ENCODE results near the gene MARCKS. TPM values are rescaled to one million over a fixed set of nuclear protein-coding genes. Genes with fewer than 3 reads are reported as not detected.
A peak's percentile ranks its signal among the peaks of the same experiment; 100 is the strongest.

MARCKS gene
- polyA plus RNA-seq, 1 donor (not counting 4 experiments of a cell fraction or from before 2014, with no cell fraction given) = 50.8 TPM

DNA sequence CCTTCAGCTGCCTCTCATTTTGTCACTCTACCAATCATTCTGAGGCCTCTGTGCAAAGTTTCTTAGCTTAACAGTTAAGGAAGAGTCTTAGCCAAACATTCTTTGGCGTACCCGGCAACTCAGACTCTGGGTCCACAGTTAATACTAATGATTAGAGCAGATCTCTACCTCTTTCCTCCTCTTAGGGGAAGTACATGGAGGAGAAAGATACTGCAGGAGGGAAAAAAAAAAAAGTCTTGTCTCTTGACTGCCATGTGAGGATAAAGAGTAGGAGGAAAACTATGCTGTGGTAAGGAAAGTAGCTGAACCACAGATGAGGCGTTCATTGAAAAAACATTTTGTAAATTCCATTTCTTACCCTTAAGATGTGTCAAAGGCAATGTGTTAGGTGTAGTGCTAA lies 44.0 kb upstream of the MARCKS start:
- Histone ChIP-seq H3K9me3 (ENCODE audit: control insufficient read depth, low read depth, low read length) (no peaks in the 10 kb centered on the region), H3K4me3 (ENCODE audit: control insufficient read depth in 2 of 3, extremely low read depth in 1 of 3, insufficient read depth in 2 of 3, low read depth in 1 of 3, low read length in 3 of 3) (no peak overlapping the region), H3K9me1 (ENCODE audit: control insufficient read depth, extremely low read depth, insufficient read depth, low read length) (no peaks in the 10 kb centered on the region), H3K4me1 (ENCODE audit: control insufficient read depth, extremely low read depth, insufficient read depth, low read length) (peaks cover 3% of the 10 kb centered on the region), H3K4me2 (ENCODE audit: control insufficient read depth, extremely low read depth, insufficient read depth, low read depth, low read length) (no peak overlapping the region), H3K36me3 (ENCODE audit: control insufficient read depth in 2 of 2, extremely low read depth in 1 of 2, insufficient read depth in 2 of 2, low read length in 2 of 2) (no peaks in the 10 kb centered on the region), H3K27me3 (ENCODE audit: control insufficient read depth, extremely low read depth, insufficient read depth, low read length) (no peaks in the 10 kb centered on the region), H2AFZ (ENCODE audit: control insufficient read depth, low read length) (peak overlapping the region; percentile 69), H3K27ac (ENCODE audit: control insufficient read depth, insufficient read depth, low read length) (no peak overlapping the region), H4K20me1 (ENCODE audit: control insufficient read depth, extremely low read depth, insufficient read depth, low read length) (no peaks in the 10 kb centered on the region), H3K9ac (ENCODE audit: control insufficient read depth, extremely low read depth, insufficient read depth, low read length) (no peak overlapping the region), H3K79me2 (ENCODE audit: control insufficient read depth, insufficient read depth, low read length) (no peaks in the 10 kb centered on the region)
- TF ChIP-seq, protein P1, sequence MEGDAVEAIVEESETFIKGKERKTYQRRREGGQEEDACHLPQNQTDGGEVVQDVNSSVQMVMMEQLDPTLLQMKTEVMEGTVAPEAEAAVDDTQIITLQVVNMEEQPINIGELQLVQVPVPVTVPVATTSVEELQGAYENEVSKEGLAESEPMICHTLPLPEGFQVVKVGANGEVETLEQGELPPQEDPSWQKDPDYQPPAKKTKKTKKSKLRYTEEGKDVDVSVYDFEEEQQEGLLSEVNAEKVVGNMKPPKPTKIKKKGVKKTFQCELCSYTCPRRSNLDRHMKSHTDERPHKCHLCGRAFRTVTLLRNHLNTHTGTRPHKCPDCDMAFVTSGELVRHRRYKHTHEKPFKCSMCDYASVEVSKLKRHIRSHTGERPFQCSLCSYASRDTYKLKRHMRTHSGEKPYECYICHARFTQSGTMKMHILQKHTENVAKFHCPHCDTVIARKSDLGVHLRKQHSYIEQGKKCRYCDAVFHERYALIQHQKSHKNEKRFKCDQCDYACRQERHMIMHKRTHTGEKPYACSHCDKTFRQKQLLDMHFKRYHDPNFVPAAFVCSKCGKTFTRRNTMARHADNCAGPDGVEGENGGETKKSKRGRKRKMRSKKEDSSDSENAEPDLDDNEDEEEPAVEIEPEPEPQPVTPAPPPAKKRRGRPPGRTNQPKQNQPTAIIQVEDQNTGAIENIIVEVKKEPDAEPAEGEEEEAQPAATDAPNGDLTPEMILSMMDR (optimal IDR thresholded peaks at IDR 0.05 in 1 of 3, IDR thresholded peaks at IDR 0.05 in 1 of 3, conservative IDR thresholded peaks at IDR 0.05 in 1 of 3; ENCODE audit: extremely low read depth in 1 of 3, insufficient read depth in 2 of 3, low read length in 3 of 3) = no peak
- TF ChIP-seq EZH2 (IDR thresholded peaks at IDR 0.05; ENCODE audit: low read length) = no peak
- dilution Hi-C loops (cut with MboI; ENCODE audit: extremely low pct_ligation_motif_present, low sequenced_read_pairs) = no loop called here
- DNase-seq (ENCODE audit: low read depth, low spot score) (no peak), FAIRE-seq (no peak)

DNA sequence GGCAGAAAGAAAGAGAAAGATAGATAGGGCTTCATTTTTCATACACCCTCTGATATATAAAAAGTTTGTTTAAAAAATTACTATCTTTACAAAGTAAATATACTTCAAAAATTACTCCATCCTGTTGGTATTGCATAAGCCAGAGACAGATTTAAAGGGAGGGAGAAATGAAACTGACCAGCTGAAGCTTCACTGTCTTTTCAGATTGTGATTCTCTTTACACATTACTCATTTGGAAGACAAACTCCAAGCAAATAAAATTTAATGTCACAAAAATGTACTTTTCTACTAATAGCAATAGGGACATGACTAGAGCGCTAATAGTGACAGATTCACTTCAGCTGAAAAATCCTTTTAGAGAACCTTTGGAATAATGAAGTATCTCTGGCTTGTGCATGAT lies 38.6 kb upstream of the MARCKS start:
- dilution Hi-C loops (cut with MboI; ENCODE audit: extremely low pct_ligation_motif_present, low sequenced_read_pairs) = no loop called here
- H3K79me2 ChIP-seq (ENCODE audit: control insufficient read depth, insufficient read depth, low read length) = no peaks in the 10 kb centered on the region
- no peaks in the 10 kb centered on the region for H3K36me3 ChIP-seq (ENCODE audit: control insufficient read depth in 2 of 2, extremely low read depth in 1 of 2, insufficient read depth in 2 of 2, low read length in 2 of 2)
- H2AFZ ChIP-seq (ENCODE audit: control insufficient read depth, low read length) = no peak overlapping the region
- no peaks in the 10 kb centered on the region for H3K27me3 ChIP-seq (ENCODE audit: control insufficient read depth, extremely low read depth, insufficient read depth, low read length)
- H3K9me3 ChIP-seq (ENCODE audit: control insufficient read depth, low read depth, low read length) = no peaks in the 10 kb centered on the region
- no peaks in the 10 kb centered on the region for H3K4me1 ChIP-seq (ENCODE audit: control insufficient read depth, extremely low read depth, insufficient read depth, low read length)
- TF ChIP-seq, protein P1 (optimal IDR thresholded peaks at IDR 0.05 in 1 of 3, IDR thresholded peaks at IDR 0.05 in 1 of 3, conservative IDR thresholded peaks at IDR 0.05 in 1 of 3; ENCODE audit: extremely low read depth in 1 of 3, insufficient read depth in 2 of 3, low read length in 3 of 3) = no peak
- DNase-seq (ENCODE audit: low read depth, low spot score) = no peak
- H3K9ac ChIP-seq (ENCODE audit: control insufficient read depth, extremely low read depth, insufficient read depth, low read length) = no peak overlapping the region
- H4K20me1 ChIP-seq (ENCODE audit: control insufficient read depth, extremely low read depth, insufficient read depth, low read length) = no peaks in the 10 kb centered on the region
- no peak for FAIRE-seq
- no peak overlapping the region for H3K4me3 ChIP-seq (ENCODE audit: control insufficient read depth in 2 of 3, extremely low read depth in 1 of 3, insufficient read depth in 2 of 3, low read depth in 1 of 3, low read length in 3 of 3)
- no peak overlapping the region for H3K4me2 ChIP-seq (ENCODE audit: control insufficient read depth, extremely low read depth, insufficient read depth, low read depth, low read length)
- no peak overlapping the region for H3K27ac ChIP-seq (ENCODE audit: control insufficient read depth, insufficient read depth, low read length)
- H3K9me1 ChIP-seq (ENCODE audit: control insufficient read depth, extremely low read depth, insufficient read depth, low read length) = no peaks in the 10 kb centered on the region

Measured in keratinocyte (primary cell).